K562 (cell line): ENCODE results near the gene CARMIL3. TPM values are rescaled to one million over a fixed set of nuclear protein-coding genes. Genes with fewer than 3 reads are reported as not detected.

ENCODE experiments used
- ATAC-seq: fragments of 200-7000 bp; cut with Tn5 transposase; 3 replicates; pipeline ENCODE4 v1.9.1; 2020; ENCODE audit warnings: moderate library complexity
- BruUV-seq: library from RNA; stranded (reverse); fragments of 400-500 nt; replicated peaks from 2 replicates; lab custom pipeline; 2021; lab: Mats Ljungman, UMichigan
- CTCF ChIA-PET: fragments of 300-600 bp; formaldehyde crosslinking; extraction: SDS; loops from one replicate; lab custom pipeline; 2021; ENCODE audit warnings: low intra/inter-chr PET ratio; lab: Yijun Ruan, JAX
- POLR2A ChIA-PET: fragments of 300-600, 350-650 bp; sonication (Branson Sonifier 250); formaldehyde crosslinking; extraction: SDS; loops from one replicate; lab custom pipeline; 2021; ENCODE audit warnings: antibody characterized with exemption, inconsistent platforms; lab: Yijun Ruan, JAX
- DNase-seq, 4 experiments: peaks; one replicate each; pipeline versions ENCODE4 v3.0.0 to v3.0.0-alpha.2; 2011 to 2018; ENCODE audit warnings: low spot score in 3 of 4, mixed read lengths in 3 of 4; ENCODE audit errors: extremely low read depth in 1 of 4
- FAIRE-seq: peaks from 2 replicates; lab custom pipeline; 2011; peaks lifted over from hg19 to GRCh38; lab: Jason Lieb, UNC
- H2AFZ ChIP-seq: 2 replicates; pipeline ENCODE4 v1.6.0; 2011; ENCODE audit warnings: low read depth, low read length, control low read depth, inconsistent platforms
- H3K27ac ChIP-seq: fragments of 200-600 bp; 3 replicates; pipeline ENCODE4 v1.8.0; 2011; ENCODE audit warnings: low read depth, mild to moderate bottlenecking, control low read depth, inconsistent platforms, low read length, moderate library complexity, mixed read lengths; ENCODE audit errors: extremely low read depth
- H3K27me3 ChIP-seq, 2 experiments: fragments of 300-600 bp in 1 of 2; 2 replicates in 1 of 2; 3 replicates in 1 of 2; pipeline versions ENCODE4 v1.6.0 to v1.8.0; 2011; ENCODE audit warnings: inconsistent platforms in 2 of 2, low read length in 2 of 2, mild to moderate bottlenecking in 1 of 2, mixed read lengths in 1 of 2, moderate library complexity in 1 of 2; ENCODE audit not compliant: control insufficient read depth in 2 of 2, insufficient read depth in 2 of 2
- H3K36me3 ChIP-seq: fragments of 300-600 bp; 3 replicates; pipeline ENCODE4 v1.8.0; 2011; ENCODE audit warnings: mild to moderate bottlenecking, low read length, inconsistent platforms; ENCODE audit not compliant: control insufficient read depth, insufficient read depth
- H3K4me1 ChIP-seq, 2 experiments: fragments of 200-600 bp in 1 of 2; replicated peaks in 1 of 2; 2 replicates in 1 of 2; 3 replicates in 1 of 2; pipeline versions ENCODE4 v1.5.1 to v1.8.0; 2011; ENCODE audit warnings: inconsistent platforms in 2 of 2, low read length in 2 of 2, mild to moderate bottlenecking in 1 of 2, mixed read lengths in 1 of 2, moderate library complexity in 1 of 2; ENCODE audit not compliant: control insufficient read depth in 2 of 2, insufficient read depth in 2 of 2
- H3K4me2 ChIP-seq: 2 replicates; pipeline ENCODE4 v1.6.1; 2011; ENCODE audit warnings: low read length, control low read depth, inconsistent platforms, mixed read lengths; ENCODE audit not compliant: insufficient read depth
- H3K4me3 ChIP-seq: fragments of 200-600 bp; sonication (generic), shearing (Covaris generic); 2 replicates; pipeline ENCODE4 v1.5.1; 2016; ENCODE audit warnings: control low read depth, inconsistent platforms
- H3K79me2 ChIP-seq: fragments of 200-600 bp; 3 replicates; pipeline ENCODE4 v1.8.0; 2011; ENCODE audit warnings: low read length, inconsistent platforms; ENCODE audit not compliant: control insufficient read depth, insufficient read depth
- H3K9ac ChIP-seq, 2 experiments: 2 replicates each; pipeline versions ENCODE4 v1.6.0 to v1.6.1; 2011; ENCODE audit warnings: low read depth in 2 of 2, low read length in 2 of 2, control low read depth in 1 of 2, inconsistent platforms in 1 of 2, mild to moderate bottlenecking in 1 of 2, mixed read lengths in 1 of 2; ENCODE audit not compliant: insufficient read depth in 1 of 2
- H3K9me1 ChIP-seq: one replicate; pipeline ENCODE4 v1.6.0; 2011; ENCODE audit warnings: inconsistent platforms, mild to moderate bottlenecking, low read length, moderate library complexity; ENCODE audit not compliant: control insufficient read depth, insufficient read depth
- H3K9me3 ChIP-seq: replicated peaks from 2 replicates; pipeline ENCODE4 v1.5.1; 2011; ENCODE audit warnings: low read depth, low read length, inconsistent platforms; ENCODE audit not compliant: control insufficient read depth, insufficient read depth
- H4K20me1 ChIP-seq: replicated peaks from 2 replicates; pipeline ENCODE4 v1.6.1; 2011; ENCODE audit warnings: low read length, inconsistent platforms, mixed read lengths; ENCODE audit not compliant: control insufficient read depth, insufficient read depth
- ARNT ChIP-seq, 2 experiments: fragments of 450-650 bp; IDR thresholded peaks; 2 replicates each; pipeline ENCODE4 v1.6.1; 2016; ENCODE audit warnings: mild to moderate bottlenecking in 1 of 2
- KDM4B ChIP-seq, 2 experiments: fragments of 450-650 bp in 1 of 2; sonication (generic) in 1 of 2; IDR thresholded peaks; 2 replicates each; pipeline ENCODE4 v1.6.1; 2016 to 2017; ENCODE audit warnings: borderline replicate concordance in 2 of 2, antibody characterized with exemption in 1 of 2, low read depth in 1 of 2, mild to moderate bottlenecking in 1 of 2
- PYGO2 ChIP-seq: fragments of 450-650 bp; IDR thresholded peaks from 2 replicates; pipeline ENCODE4 v1.6.1; 2016; ENCODE audit warnings: mild to moderate bottlenecking, missing genetic modification characterization, moderate library complexity, missing compliant biosample characterization
- STAG1 ChIP-seq: sonication (generic); formaldehyde crosslinking; IDR thresholded peaks from 2 replicates; pipeline ENCODE4 v1.5.0; 2020; ENCODE audit warnings: missing genetic modification reagents, borderline replicate concordance
- ZEB2 ChIP-seq: fragments of 450-650 bp; IDR thresholded peaks from 2 replicates; pipeline ENCODE4 v1.6.1; 2016
- ZNF282 ChIP-seq: sonication (generic); formaldehyde crosslinking; IDR thresholded peaks from 2 replicates; pipeline ENCODE4 v1.8.1; 2023; ENCODE audit warnings: missing genetic modification reagents
- WGBS: fragments of 100-300 bp; shearing (Covaris generic); methylation state at CpG from one replicate; pipeline ENCODE4 v1.1.6; 2016; ENCODE audit warnings: low coverage, mixed read lengths; ENCODE audit not compliant: insufficient coverage; ENCODE audit errors: missing lambda C conversion rate; 5-methylcytosine and 5-hydroxymethylcytosine counted together
- in situ Hi-C: fragments of 300-500 bp; cut with MboI; formaldehyde crosslinking; loops from 4 replicates; pipeline ENCODE4 v1.15.0; 2018; ENCODE audit warnings: inconsistent platforms, mixed read lengths
- intact Hi-C: fragments of 100-400 bp; cut with micrococcal nuclease; formaldehyde crosslinking; loops from 2 replicates; pipeline ENCODE4 v1.14.2; 2022
- polyA plus RNA-seq, 8 experiments: library from polyadenylated mRNA; depleted of rRNA in 4 of 8; stranded (reverse) in 5 of 8; unstranded in 3 of 8; fragments of >200 nt; fragmentation: Nextera tagmentation in 2 of 8; fragmentation: Illumina TruSeq in 1 of 8; extraction: Ambion mirVana in 2 of 8; extraction: Trizol in 1 of 8; gene quantifications; 2 replicates each; pipeline versions ENCODE4 v1.2.1 to v1.2.3, GENCODE V29; 2011 to 2014; ENCODE audit warnings: inconsistent platforms in 1 of 8, missing spikeins in 1 of 8
- total RNA-seq, 7 experiments: library from RNA; depleted of rRNA in 6 of 7; stranded (reverse); fragments of >200 nt in 6 of 7; fragmentation: Illumina TruSeq in 2 of 7; extraction: Trizol in 2 of 7; gene quantifications; 2 replicates each; pipeline versions ENCODE4 v1.2.1 to v1.2.3, GENCODE V29; 2011 to 2021; ENCODE audit warnings: low replicate concordance in 1 of 7

CARMIL3 gene
- total and polyA plus RNA-seq, 9 of the 15 experiments (the other 6 are each of a cell fraction or from before 2014, with no cell fraction given) = 0.01 to 0.11 (median 0.05) TPM; not detected in 5

DNA sequence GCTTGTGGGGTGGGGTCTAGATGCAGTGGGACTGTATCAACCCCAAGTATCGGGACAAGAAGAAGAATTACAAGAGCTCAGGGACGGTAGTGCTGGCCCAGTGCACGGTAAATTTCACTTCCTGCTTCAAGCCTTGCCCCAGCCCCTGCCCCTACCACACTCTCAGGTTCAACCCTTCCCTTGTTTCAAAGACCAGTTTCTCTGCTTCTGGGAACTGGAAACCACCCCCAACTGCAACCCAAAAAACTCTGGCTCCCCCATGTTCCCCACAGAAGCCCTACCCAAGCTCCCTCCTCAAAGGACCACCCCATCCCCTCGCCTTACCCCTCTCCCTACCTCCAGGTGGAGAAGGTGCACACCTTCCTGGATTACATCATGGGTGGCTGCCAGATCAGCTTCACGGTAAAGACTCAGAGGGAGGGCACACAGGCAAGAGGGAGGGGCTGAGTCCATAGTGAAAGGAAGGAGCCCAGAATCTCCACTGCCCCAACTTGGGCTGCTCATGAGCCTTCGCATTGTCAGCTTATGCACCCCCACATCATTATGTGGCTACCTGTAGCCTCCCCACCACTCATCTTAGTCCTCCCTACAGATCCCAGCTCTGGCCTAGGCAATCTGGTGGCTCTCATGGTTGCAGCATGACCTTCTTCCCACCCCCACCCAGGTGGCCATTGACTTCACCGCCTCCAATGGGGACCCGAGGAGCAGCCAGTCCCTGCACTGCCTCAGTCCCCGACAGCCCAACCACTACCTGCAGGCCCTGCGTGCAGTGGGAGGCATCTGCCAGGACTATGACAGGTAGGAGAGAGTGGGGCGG is 23.9 kb downstream of the CARMIL3 start:
- Histone ChIP-seq H3K4me2 (no peak overlapping the region), H2AFZ (no peak overlapping the region), H3K36me3 (no peaks in the 10 kb centered on the region), H3K27ac (no peak overlapping the region), H3K79me2 (no peaks in the 10 kb centered on the region), H3K9me3 (no peaks in the 10 kb centered on the region), H3K4me1 (peaks cover 8 to 18% of the 10 kb centered on the region in 2 experiments), H3K27me3 (peaks cover 0 to 19% of the 10 kb centered on the region in 2 experiments; a peak in 2 of 5 replicates), H3K9ac (no peak overlapping the region; a peak in 1 of 4 replicates), H4K20me1 (no peaks in the 10 kb centered on the region), H3K4me3 (no peak overlapping the region), H3K9me1 (no peaks in the 10 kb centered on the region)
- in situ Hi-C loops = no loop called here
- no peak for TF ChIP-seq KDM4B (IDR thresholded peaks at IDR 0.05; ENCODE audit: borderline replicate concordance in 2 of 2, low read depth in 1 of 2)
- no peak for TF ChIP-seq ARNT (IDR thresholded peaks at IDR 0.05)
- TF ChIP-seq ZNF282 (CRISPR knock-in tag) = no peak
- TF ChIP-seq PYGO2 (tag) = no peak
- TF ChIP-seq ZEB2 = no peak
- no peak for FAIRE-seq
- DNase-seq = no peak
- 41% methylated on average over 4 of the region's 11 CpGs for WGBS
- POLR2A ChIA-PET = interaction anchor here (1.0 kb wide), 1 partner anchor 18 kb away, joined by 3 read pairs; the partner anchor contains the start of gene PCK2
- no peak for ATAC-seq
- intact Hi-C loops = no loop called here
- no TSS peak for BruUV-seq
- CTCF ChIA-PET = no interaction called here

DNA sequence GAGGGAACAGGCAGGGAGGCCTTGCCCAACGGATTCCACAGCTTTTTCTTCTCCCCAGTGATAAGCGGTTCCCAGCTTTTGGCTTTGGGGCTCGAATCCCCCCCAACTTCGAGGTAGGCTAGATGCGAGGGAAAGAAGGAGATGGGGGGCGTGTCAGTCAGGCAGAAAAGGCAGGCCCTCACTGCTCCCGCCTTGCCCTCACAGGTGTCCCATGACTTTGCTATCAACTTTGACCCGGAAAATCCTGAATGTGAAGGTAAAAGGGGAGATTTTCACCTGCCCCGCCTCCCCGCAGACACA is 24.4 kb downstream of the CARMIL3 start:
- H3K9me1 ChIP-seq = no peaks in the 10 kb centered on the region
- ChIA-PET CTCF (no interaction called here), POLR2A (interaction anchor here (1.0 kb wide), 1 partner anchor 17 kb away, joined by 3 read pairs; the partner anchor contains the start of gene PCK2)
- no peaks in the 10 kb centered on the region for H4K20me1 ChIP-seq
- H3K4me2 ChIP-seq = no peak overlapping the region
- DNase-seq = no peak
- H3K9me3 ChIP-seq = no peaks in the 10 kb centered on the region
- H3K4me1 ChIP-seq = peaks cover 10 to 24% of the 10 kb centered on the region in 2 experiments
- no peaks in the 10 kb centered on the region for H3K79me2 ChIP-seq
- H3K4me3 ChIP-seq = no peak overlapping the region
- intact Hi-C loops = no loop called here
- no peak overlapping the region for H3K27ac ChIP-seq
- H2AFZ ChIP-seq = no peak overlapping the region
- H3K9ac ChIP-seq = no peak overlapping the region; a peak in 1 of 4 replicates
- H3K36me3 ChIP-seq = no peaks in the 10 kb centered on the region
- H3K27me3 ChIP-seq = peaks cover 0 to 14% of the 10 kb centered on the region in 2 experiments; a peak in 2 of 5 replicates
- ATAC-seq = no peak
- in situ Hi-C loops = no loop called here
- BruUV-seq = no TSS peak
- FAIRE-seq = no peak
- WGBS = 39% methylated on average over 9 of the region's 10 CpGs
- no peak for TF ChIP-seq STAG1 (CRISPR knock-in tag)
